Endothelial cell of umbilical vein (primary cell): ENCODE results near the gene SLFN11. TPM values are rescaled to one million over a fixed set of nuclear protein-coding genes. Genes with fewer than 3 reads are reported as not detected.

ENCODE experiments used
- BruUV-seq: library from RNA; stranded (reverse); fragments of 400-500 nt; replicated peaks from 2 replicates; lab custom pipeline; 2021; lab: Mats Ljungman, UMichigan
- CTCF ChIA-PET: fragments of 300-600, 350-600 bp; sonication (Branson Sonifier 250); formaldehyde crosslinking; loops from one replicate; lab custom pipeline; 2021; ENCODE audit warnings: antibody characterized with exemption, inconsistent platforms; lab: Charles Lee
- POLR2A ChIA-PET: fragments of 300-600, 350-600 bp; sonication (Branson Sonifier 250); formaldehyde crosslinking; loops from one replicate; lab custom pipeline; 2021; ENCODE audit warnings: antibody characterized with exemption, inconsistent platforms; lab: Charles Lee
- DNase-seq: peaks from one replicate; pipeline ENCODE4 v3.0.0-alpha.2; 2011; ENCODE audit warnings: low read depth, low spot score
- FAIRE-seq: peaks from 2 replicates; lab custom pipeline; 2011; peaks lifted over from hg19 to GRCh38; lab: Jason Lieb, UNC
- H2AFZ ChIP-seq: 2 replicates; pipeline ENCODE4 v1.6.0; 2012; ENCODE audit warnings: low read depth, low read length, control low read depth, inconsistent platforms
- H3K27ac ChIP-seq: 2 replicates; pipeline ENCODE4 v1.5.1; 2011; ENCODE audit warnings: low read depth, mild to moderate bottlenecking, control low read depth, low read length, moderate library complexity; ENCODE audit not compliant: insufficient read depth
- H3K27me3 ChIP-seq, 2 experiments: 2 replicates each; pipeline versions ENCODE4 v1.6.0 to v1.6.1; 2011; ENCODE audit warnings: low read length in 2 of 2, mixed read lengths in 1 of 2; ENCODE audit not compliant: control insufficient read depth in 2 of 2, insufficient read depth in 2 of 2
- H3K36me3 ChIP-seq, 2 experiments: 2 replicates in 1 of 2; 3 replicates in 1 of 2; pipeline ENCODE4 v1.5.1; 2011; ENCODE audit warnings: low read length in 2 of 2, mild to moderate bottlenecking in 1 of 2, moderate library complexity in 1 of 2; ENCODE audit not compliant: control insufficient read depth in 2 of 2, insufficient read depth in 2 of 2; ENCODE audit errors: extremely low read depth in 1 of 2
- H3K4me1 ChIP-seq: 3 replicates; pipeline ENCODE4 v1.5.1; 2011; ENCODE audit warnings: mild to moderate bottlenecking, low read length; ENCODE audit not compliant: control insufficient read depth, insufficient read depth; ENCODE audit errors: extremely low read depth
- H3K4me2 ChIP-seq: 2 replicates; pipeline ENCODE4 v1.6.1; 2011; ENCODE audit warnings: low read length, control low read depth, mixed read lengths; ENCODE audit not compliant: insufficient read depth
- H3K4me3 ChIP-seq, 3 experiments: fragments of 200-600 bp in 1 of 3; sonication (generic), shearing (Covaris generic) in 1 of 3; replicated peaks in 1 of 3; 2 replicates each; pipeline ENCODE4 v1.5.1; 2011 to 2016; ENCODE audit warnings: control low read depth in 3 of 3, low read length in 3 of 3, mild to moderate bottlenecking in 2 of 3, inconsistent platforms in 1 of 3, low read depth in 1 of 3, moderate library complexity in 1 of 3; ENCODE audit not compliant: insufficient read depth in 1 of 3
- H3K79me2 ChIP-seq: 2 replicates; pipeline ENCODE4 v1.6.0; 2012; ENCODE audit warnings: low read length, inconsistent platforms; ENCODE audit not compliant: control insufficient read depth, insufficient read depth
- H3K9ac ChIP-seq: replicated peaks from 2 replicates; pipeline ENCODE3; 2011; ENCODE audit warnings: low read length, control low read depth; ENCODE audit not compliant: insufficient read depth; ENCODE audit errors: extremely low read depth
- H3K9me1 ChIP-seq: replicated peaks from 3 replicates; pipeline ENCODE4 v1.6.0; 2011; ENCODE audit warnings: mild to moderate bottlenecking, low read length; ENCODE audit not compliant: control insufficient read depth, insufficient read depth; ENCODE audit errors: extremely low read depth
- H3K9me3 ChIP-seq: replicated peaks from 2 replicates; pipeline ENCODE4 v1.5.1; 2012; ENCODE audit warnings: low read length, inconsistent platforms; ENCODE audit not compliant: control insufficient read depth, insufficient read depth
- H4K20me1 ChIP-seq: replicated peaks from 2 replicates; pipeline ENCODE3; 2011; ENCODE audit warnings: mild to moderate bottlenecking, low read length; ENCODE audit not compliant: control insufficient read depth, insufficient read depth; ENCODE audit errors: extremely low read depth
- CTCF ChIP-seq, 2 donors: IDR thresholded peaks; 1 replicate in 1 of 2; 2 replicates in 1 of 2; pipeline ENCODE4 v1.5.1; 2011; ENCODE audit warnings: low read length in 2 of 2, mild to moderate bottlenecking in 2 of 2, moderate library complexity in 2 of 2, control low read depth in 1 of 2, inconsistent platforms in 1 of 2, low read depth in 1 of 2; ENCODE audit not compliant: insufficient read depth in 1 of 2; ENCODE audit errors: extremely low read depth in 1 of 2
- EZH2 ChIP-seq: IDR thresholded peaks from 2 replicates; pipeline ENCODE4 v1.6.1; 2012; ENCODE audit warnings: borderline replicate concordance, low read depth, mild to moderate bottlenecking, moderate library complexity, low read length, inconsistent platforms; ENCODE audit not compliant: severe bottlenecking
- FOS ChIP-seq: IDR thresholded peaks from 2 replicates; pipeline ENCODE4 v1.6.1; 2011; ENCODE audit warnings: mild to moderate bottlenecking, low read length, moderate library complexity, borderline replicate concordance; ENCODE audit not compliant: insufficient read depth
- GATA2 ChIP-seq: IDR thresholded peaks from 2 replicates; pipeline ENCODE4 v1.7.0; 2011; ENCODE audit warnings: low read depth, mild to moderate bottlenecking, moderate library complexity, mixed read lengths, low read length; ENCODE audit not compliant: insufficient read length, insufficient read depth
- JUN ChIP-seq: IDR thresholded peaks from 2 replicates; pipeline ENCODE4 v1.6.1; 2011; ENCODE audit warnings: borderline replicate concordance, low read depth; ENCODE audit not compliant: insufficient read length, insufficient read depth
- MAX ChIP-seq: IDR thresholded peaks from 2 replicates; pipeline ENCODE4 v1.6.1; 2011; ENCODE audit not compliant: insufficient read depth, insufficient read length
- MYC ChIP-seq: IDR thresholded peaks from one replicate; pipeline ENCODE4 v1.6.1; 2011; ENCODE audit warnings: mild to moderate bottlenecking, low read depth, low read length
- POLR2A ChIP-seq: IDR thresholded peaks from 2 replicates; pipeline ENCODE4 v1.6.1; 2012; ENCODE audit warnings: low read depth, mild to moderate bottlenecking, control low read depth, low read length
- POLR2AphosphoS5 ChIP-seq: IDR thresholded peaks from 2 replicates; pipeline ENCODE4 v1.6.1; 2012; ENCODE audit warnings: low read depth, mild to moderate bottlenecking, control low read depth, low read length, moderate library complexity; ENCODE audit not compliant: insufficient read depth
- dilution Hi-C: fragments of 300-500 bp; cut with MboI; formaldehyde crosslinking; loops from one replicate; pipeline ENCODE4 v1.15.0; 2019; ENCODE audit warnings: low sequenced_read_pairs; ENCODE audit not compliant: extremely low pct_ligation_motif_present
- intact Hi-C: fragments of 100-400 bp; cut with micrococcal nuclease; formaldehyde crosslinking; loops from one replicate; pipeline ENCODE4 v1.10.0; 2022
- polyA plus RNA-seq, 4 experiments: library from polyadenylated mRNA; depleted of rRNA in 3 of 4; stranded (reverse) in 3 of 4; unstranded in 1 of 4; fragments of >200 nt; gene quantifications; 2 replicates each; pipeline versions ENCODE4 v1.2.1 to v1.2.3, GENCODE V29; 2011 to 2012; ENCODE audit warnings: missing spikeins in 1 of 4
- total RNA-seq: library from RNA; stranded (reverse); gene quantifications from 2 replicates; pipeline ENCODE4 v1.2.3, GENCODE V29; 2021

SLFN11 gene
- total and polyA plus RNA-seq, 2 donors (not counting 3 experiments of a cell fraction or from before 2014, with no cell fraction given), result 37.0 to 110 TPM

- ChIA-PET CTCF (interaction anchor here (1.0 kb wide), 1 partner anchor 11 kb away, joined by 3 read pairs; no protein-coding TSS in a partner anchor), POLR2A (no interaction called here)
- Histone ChIP-seq H3K4me1 (no peaks in the 10 kb centered on the region), H3K4me3 (no peak overlapping the region), H3K36me3 (no peaks in the 10 kb centered on the region), H2AFZ (no peak overlapping the region), H3K9me3 (no peaks in the 10 kb centered on the region), H3K79me2 (no peaks in the 10 kb centered on the region), H3K27ac (no peak overlapping the region), H3K9me1 (no peaks in the 10 kb centered on the region), H3K4me2 (no peak overlapping the region), H4K20me1 (no peaks in the 10 kb centered on the region), H3K9ac (no peak overlapping the region), H3K27me3 (peaks cover 5 to 8% of the 10 kb centered on the region in 2 experiments)
- TF ChIP-seq POLR2AphosphoS5, result no peak
- no peak for TF ChIP-seq GATA2
- TF ChIP-seq EZH2, result no peak
- TF ChIP-seq JUN, result no peak
- no peak for TF ChIP-seq CTCF (IDR thresholded peaks at IDR 0.05; ENCODE audit: extremely low read depth in 1 of 2, insufficient read depth in 1 of 2, low read depth in 1 of 2, low read length in 2 of 2)
- no peak for TF ChIP-seq MAX
- TF ChIP-seq FOS, result no peak
- TF ChIP-seq POLR2A, result no peak
- no peak for TF ChIP-seq MYC
- FAIRE-seq, result no peak
- intact Hi-C loops, result no loop called here
- BruUV-seq, result no TSS peak
- dilution Hi-C loops, result loop anchor here (25.0 kb wide), 1 partner anchor 215 kb away; the partner anchor contains the start of gene SLFN12L
- DNase-seq, result no peak
Observed at GRCh38 chr17:35322749-35323148, 50.7 kb downstream of the SLFN11 start.
